ENCODE data around the gene VEZF1. TPM values are rescaled to one million over a fixed set of nuclear protein-coding genes. Genes with fewer than 3 reads are reported as not detected.
A peak's percentile ranks its signal among the peaks of the same experiment; 100 is the strongest.
"Not testable (repeated sequence)": the region's sequence is repeated elsewhere in the genome, so short reads cannot be mapped to it uniquely, and the experiment has no call there.

Gene VEZF1
- total and polyA plus RNA-seq, 2 of the 4 experiments (the other 2 are of a cell fraction), result 21.1 to 42.1 TPM

DNA sequence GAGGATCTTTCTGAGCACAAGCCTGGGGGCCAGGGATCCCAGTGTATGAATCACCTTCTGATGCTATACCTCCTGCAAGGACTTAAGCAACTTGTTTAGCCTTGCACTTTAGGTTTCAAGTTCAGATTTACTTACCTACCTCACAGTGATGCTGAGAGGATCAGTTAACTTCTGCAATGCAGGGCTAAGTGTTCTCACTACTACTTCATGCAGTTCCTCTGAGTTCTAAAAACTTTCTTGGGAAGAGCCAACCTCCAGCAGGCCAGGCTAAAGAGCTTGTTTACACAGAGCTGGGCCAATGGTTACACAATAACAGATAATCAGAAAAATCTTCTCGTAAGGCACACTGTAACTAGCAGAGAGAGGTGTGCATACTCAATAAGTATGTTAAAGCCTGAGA lies 13.0 kb downstream of the VEZF1 start:
- Histone ChIP-seq H3K27ac (ENCODE audit: insufficient read depth, low read length) (no peak overlapping the region; the same call in 1 of the 2 replicates), H2AK5ac (ENCODE audit: low read depth, low read length) (no peak overlapping the region), H2BK5ac (ENCODE audit: low read depth, low read length, poor library complexity, severe bottlenecking) (peak overlapping the region; percentile 18), H2BK15ac (ENCODE audit: low read depth, low read length) (no peak overlapping the region), H4K20me1 (ENCODE audit: insufficient read depth, low read length) (peaks cover 27% of the 10 kb centered on the region), H4K8ac (ENCODE audit: low read depth in 2 of 2, low read length in 2 of 2) (no peak overlapping the region), H2AK9ac (replicated peaks; ENCODE audit: low read depth, low read length, poor library complexity) (no peak overlapping the region), H2BK120ac (ENCODE audit: low read depth, low read length) (peak overlapping the region; percentile 53; the same call in 1 of the 2 replicates), H2AFZ (replicated peaks; ENCODE audit: low read length, poor library complexity) (no peak overlapping the region), H4K5ac (ENCODE audit: low read depth, low read length) (no peak overlapping the region), H2BK20ac (ENCODE audit: low read depth, low read length) (0 out of 2 replicates have a peak overlapping the region, but pooled peaks have one; percentile 11), H3K14ac (replicated peaks; ENCODE audit: low read depth, low read length) (no peak overlapping the region), H3K79me1 (ENCODE audit: low read depth in 1 of 2, low read length in 2 of 2) (peaks cover 30 to 47% of the 10 kb centered on the region in 2 experiments), H3K36me3 (ENCODE audit: control insufficient read depth, insufficient read depth, low read length) (peaks cover 39% of the 10 kb centered on the region), H3K27me3 (ENCODE audit: control insufficient read depth, insufficient read depth, low read length) (no peaks in the 10 kb centered on the region), H4K91ac (ENCODE audit: insufficient read depth, low read depth, low read length) (no peak overlapping the region), H3K9me1 (ENCODE audit: insufficient read depth, low read length) (peaks cover 14% of the 10 kb centered on the region), H3K4ac (ENCODE audit: low read depth, low read length) (no peak overlapping the region), H3K4me2 (ENCODE audit: low read depth, low read length) (peak overlapping the region; percentile 51; the same call in 1 of the 2 replicates), H3K56ac (ENCODE audit: extremely low read depth, insufficient read depth, low read length) (no peak overlapping the region), H3K23ac (ENCODE audit: low read depth, low read length) (no peak overlapping the region), H3K18ac (ENCODE audit: low read depth, low read length) (no peak overlapping the region), H3K9me3 (ENCODE audit: control insufficient read depth, insufficient read depth, low read length) (no peaks in the 10 kb centered on the region), H3K4me3 (ENCODE audit: insufficient read depth, low read depth, low read length) (no peak overlapping the region), H3K9ac (ENCODE audit: low read depth, low read length) (no peak overlapping the region), H3K4me1 (ENCODE audit: control insufficient read depth, insufficient read depth, low read length) (peaks cover 12% of the 10 kb centered on the region)
- TF ChIP-seq CEBPB (IDR thresholded peaks at IDR 0.05; ENCODE audit: low read depth, low read length) (peak; percentile 72), POLR2A (IDR thresholded peaks at IDR 0.05; ENCODE audit: low read depth, low read length) (no peak), FOS (IDR thresholded peaks at IDR 0.05; ENCODE audit: low read depth, low read length) (peak; percentile 42; the same call in 1 of the 2 replicates)
- no CpG with 5 or more reads among the region's 1 CpG for WGBS, 2 experiments (ENCODE audit: extremely low coverage in 2 of 2, insufficient read length in 1 of 2)
- DNase-seq, result peak; percentile 80
- in situ Hi-C loops (cut with MboI; ENCODE audit: low sequenced_read_pairs), result no loop called here
- dilution Hi-C loops (cut with HindIII; ENCODE audit: low sequenced_read_pairs, unreplicated experiment), result loop anchor here (25.0 kb wide), 1 partner anchor 113 kb away; the partner anchor contains the start of gene MRPS23
- ATAC-seq (ENCODE audit: low read depth), result peak; percentile 84
- POLR2A ChIA-PET (ENCODE audit: unreplicated experiment), result interaction anchor here (0.6 kb wide), 1 partner anchor 28 kb away, joined by 7 read pairs; no protein-coding TSS in a partner anchor
- intact Hi-C loops (cut with micrococcal nuclease), result no loop called here
- BruUV-seq (replicated peaks), result no TSS peak
- CTCF ChIA-PET, result interaction anchor here (1.2 kb wide), 1 partner anchor 100 kb away, joined by 3 read pairs; no protein-coding TSS in a partner anchor

DNA sequence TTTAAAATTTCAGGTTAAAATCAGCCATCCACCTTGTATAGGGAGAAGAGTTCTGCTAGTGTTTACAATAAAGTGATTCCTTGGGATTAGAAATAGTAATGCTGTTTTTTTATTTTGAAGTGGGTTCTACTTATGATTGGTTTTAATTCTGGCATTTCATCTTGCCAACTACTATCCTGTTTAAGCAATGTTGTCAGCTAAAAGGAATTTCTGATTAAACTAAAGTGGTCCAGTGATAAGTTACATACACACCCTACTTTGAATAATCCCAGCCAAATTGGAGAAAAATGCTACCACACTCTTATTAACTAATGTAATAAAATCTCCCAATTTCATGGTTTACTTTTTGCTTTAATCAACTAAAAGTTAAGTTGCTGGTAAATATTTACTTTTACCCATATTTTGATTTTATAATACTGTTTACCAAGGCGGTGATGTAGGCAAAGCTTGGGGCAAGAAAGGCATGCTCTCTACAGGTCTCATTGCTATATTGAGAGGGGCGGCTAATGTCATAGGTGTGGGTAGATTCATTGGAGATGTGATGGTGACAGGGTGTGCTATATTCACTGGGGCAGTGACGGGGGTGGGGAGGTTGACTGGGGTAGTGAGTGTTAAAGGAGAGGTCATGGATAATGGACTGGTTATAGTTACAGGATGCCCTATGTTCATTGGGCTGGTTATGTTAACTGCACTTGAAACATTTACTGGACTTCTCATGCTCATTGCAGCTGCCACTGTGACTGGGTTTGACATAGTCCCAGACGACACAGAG lies 13.8 kb downstream of the VEZF1 start:
- peak overlapping the region; percentile 37; the same call in 1 of the 2 replicates for H2AK5ac ChIP-seq (ENCODE audit: low read depth, low read length)
- H2BK15ac ChIP-seq (ENCODE audit: low read depth, low read length); H3K56ac ChIP-seq (ENCODE audit: extremely low read depth, insufficient read depth, low read length); H2AK9ac ChIP-seq (replicated peaks; ENCODE audit: low read depth, low read length, poor library complexity); H3K9ac ChIP-seq (ENCODE audit: low read depth, low read length); H4K91ac ChIP-seq (ENCODE audit: insufficient read depth, low read depth, low read length); ATAC-seq (ENCODE audit: low read depth); H3K4me3 ChIP-seq (ENCODE audit: insufficient read depth, low read depth, low read length); H3K14ac ChIP-seq (replicated peaks; ENCODE audit: low read depth, low read length); POLR2A ChIA-PET (ENCODE audit: unreplicated experiment); H3K27me3 ChIP-seq (ENCODE audit: control insufficient read depth, insufficient read depth, low read length); intact Hi-C loops (cut with micrococcal nuclease); H3K4ac ChIP-seq (ENCODE audit: low read depth, low read length); H4K8ac ChIP-seq (ENCODE audit: low read depth in 2 of 2, low read length in 2 of 2); H2BK20ac ChIP-seq (ENCODE audit: low read depth, low read length); H3K9me3 ChIP-seq (ENCODE audit: control insufficient read depth, insufficient read depth, low read length); DNase-seq; H2BK120ac ChIP-seq (ENCODE audit: low read depth, low read length); H4K5ac ChIP-seq (ENCODE audit: low read depth, low read length); in situ Hi-C loops (cut with MboI; ENCODE audit: low sequenced_read_pairs); H2AFZ ChIP-seq (replicated peaks; ENCODE audit: low read length, poor library complexity); H3K18ac ChIP-seq (ENCODE audit: low read depth, low read length); H3K4me2 ChIP-seq (ENCODE audit: low read depth, low read length); dilution Hi-C loops (cut with HindIII; ENCODE audit: low sequenced_read_pairs, unreplicated experiment): not testable (repeated sequence)
- peaks cover 14% of the 10 kb centered on the region for H3K9me1 ChIP-seq (ENCODE audit: insufficient read depth, low read length)
- H3K4me1 ChIP-seq (ENCODE audit: control insufficient read depth, insufficient read depth, low read length), result peaks cover 12% of the 10 kb centered on the region
- peaks cover 30 to 47% of the 10 kb centered on the region in 2 experiments for H3K79me1 ChIP-seq (ENCODE audit: low read depth in 1 of 2, low read length in 2 of 2)
- peaks cover 36% of the 10 kb centered on the region for H3K36me3 ChIP-seq (ENCODE audit: control insufficient read depth, insufficient read depth, low read length)
- H2BK5ac ChIP-seq (ENCODE audit: low read depth, low read length, poor library complexity, severe bottlenecking), result peak overlapping the region; percentile 51
- CTCF ChIA-PET, result interaction anchor here (1.2 kb wide), 1 partner anchor 99 kb away, joined by 3 read pairs; no protein-coding TSS in a partner anchor
- peak overlapping the region; percentile 26; the same call in 1 of the 2 replicates for H3K27ac ChIP-seq (ENCODE audit: insufficient read depth, low read length)
- 100% methylated on average over 2 of the region's 4 CpGs; no CpG with 5 or more reads in 1 of the 2 experiments for WGBS, 2 experiments (ENCODE audit: extremely low coverage in 2 of 2, insufficient read length in 1 of 2)
- TSS peak; percentile 72 for BruUV-seq (replicated peaks)
- peaks cover 27% of the 10 kb centered on the region for H4K20me1 ChIP-seq (ENCODE audit: insufficient read depth, low read length)
- H3K23ac ChIP-seq (ENCODE audit: low read depth, low read length), result peak overlapping the region; percentile 74
